BLaER1 (cell line): Measurements from ENCODE around the gene ODAD4.
"Not testable (repeated sequence)": the region's sequence is repeated elsewhere in the genome, so short reads cannot be mapped to it uniquely, and the experiment has no call there.

Source experiments
- H3K27ac ChIP-seq: shearing (Covaris generic); formaldehyde crosslinking; 2 replicates; pipeline ENCODE4 v1.8.1; 2022
- H3K27me3 ChIP-seq: shearing (Covaris generic); formaldehyde crosslinking; 2 replicates; pipeline ENCODE4 v1.8.1; 2022
- H3K36me3 ChIP-seq: shearing (Covaris generic); formaldehyde crosslinking; 2 replicates; pipeline ENCODE4 v1.8.1; 2022
- H3K4me1 ChIP-seq: shearing (Covaris generic); formaldehyde crosslinking; 2 replicates; pipeline ENCODE4 v1.8.1; 2022
- H3K4me2 ChIP-seq: shearing (Covaris generic); formaldehyde crosslinking; 2 replicates; pipeline ENCODE4 v1.8.1; 2022
- H3K4me3 ChIP-seq: shearing (Covaris generic); formaldehyde crosslinking; 2 replicates; pipeline ENCODE4 v1.8.1; 2022
- H3K9ac ChIP-seq: shearing (Covaris generic); formaldehyde crosslinking; 2 replicates; pipeline ENCODE4 v1.8.1; 2022
- H3K9me3 ChIP-seq: shearing (Covaris generic); formaldehyde crosslinking; 2 replicates; pipeline ENCODE4 v1.8.1; 2022
- H4K20me1 ChIP-seq: shearing (Covaris generic); formaldehyde crosslinking; 2 replicates; pipeline ENCODE4 v1.8.1; 2022
- Cebpa-rat ChIP-seq: shearing (Covaris generic); IDR thresholded peaks from 2 replicates; pipeline ENCODE4 v1.8.1; 2022

The ODAD4 gene

GRCh38 chr17:42005166-42005565 is 74.7 kb downstream of the ODAD4 start:
- peaks cover 100% of the 10 kb centered on the region for H4K20me1 ChIP-seq

DNA sequence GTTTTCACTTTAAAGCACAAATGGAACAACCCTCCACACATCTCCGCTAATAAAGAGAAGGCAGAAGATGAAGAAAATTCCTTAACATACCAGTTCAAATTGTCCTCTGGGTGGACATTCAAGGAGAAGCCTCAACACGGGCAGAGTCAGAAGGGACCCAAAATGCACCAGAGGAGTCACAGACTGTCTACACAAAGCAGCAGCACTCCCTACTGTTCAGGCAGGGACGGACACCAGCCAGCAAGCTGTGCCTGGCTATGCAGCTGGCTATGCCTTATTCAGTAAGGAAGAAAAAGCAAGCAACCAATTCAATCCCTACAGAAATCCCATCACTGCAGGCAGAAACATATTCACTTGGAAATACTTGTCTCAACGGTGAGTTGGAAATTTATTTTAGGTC is 78.8 kb downstream of the ODAD4 start:
- peaks cover 100% of the 10 kb centered on the region for H4K20me1 ChIP-seq
- H3K9me3 ChIP-seq = no peaks in the 10 kb centered on the region
- H3K27me3 ChIP-seq = no peaks in the 10 kb centered on the region
- no peak overlapping the region for H3K9ac ChIP-seq
- no peak for TF ChIP-seq Cebpa-rat
- no peaks in the 10 kb centered on the region for H3K4me1 ChIP-seq
- no peak overlapping the region for H3K4me3 ChIP-seq
- no peak overlapping the region for H3K27ac ChIP-seq
- no peak overlapping the region for H3K4me2 ChIP-seq
- H3K36me3 ChIP-seq = peaks cover 74% of the 10 kb centered on the region

More at GRCh38 chr17:42005166-42005565, 74.7 kb downstream of the ODAD4 start:
- no peaks in the 10 kb centered on the region for H3K9me3 ChIP-seq
- no peak for TF ChIP-seq Cebpa-rat
- H3K27me3 ChIP-seq = no peaks in the 10 kb centered on the region
- H3K36me3 ChIP-seq = peaks cover 79% of the 10 kb centered on the region
- no peak overlapping the region for H3K4me2 ChIP-seq
- H3K4me1 ChIP-seq = no peaks in the 10 kb centered on the region
- no peak overlapping the region for H3K4me3 ChIP-seq
- H3K9ac ChIP-seq = no peak overlapping the region
- no peak overlapping the region for H3K27ac ChIP-seq

GRCh38 chr17:42010266-42010680 is 79.9 kb downstream of the ODAD4 start:
- not testable (repeated sequence) for H3K27ac ChIP-seq, H3K27me3 ChIP-seq, H3K4me2 ChIP-seq, H3K9me3 ChIP-seq, H3K9ac ChIP-seq, H3K4me3 ChIP-seq, H3K4me1 ChIP-seq
- Histone ChIP-seq H3K36me3 (peaks cover 66% of the 10 kb centered on the region), H4K20me1 (peaks cover 100% of the 10 kb centered on the region)

- peaks cover 66% of the 10 kb centered on the region for H3K36me3 ChIP-seq
- H3K27me3 ChIP-seq = no peaks in the 10 kb centered on the region
- TF ChIP-seq Cebpa-rat = no peak
- H3K9ac ChIP-seq = no peak overlapping the region
- H3K9me3 ChIP-seq = no peaks in the 10 kb centered on the region
- H3K27ac ChIP-seq = no peak overlapping the region
- no peak overlapping the region for H3K4me2 ChIP-seq
- H3K4me3 ChIP-seq = no peak overlapping the region
- peaks cover 15% of the 10 kb centered on the region for H3K4me1 ChIP-seq
- H4K20me1 ChIP-seq = peaks cover 94% of the 10 kb centered on the region
Observed at GRCh38 chr17:42010898-42011516, 80.6 kb downstream of the ODAD4 start.

DNA sequence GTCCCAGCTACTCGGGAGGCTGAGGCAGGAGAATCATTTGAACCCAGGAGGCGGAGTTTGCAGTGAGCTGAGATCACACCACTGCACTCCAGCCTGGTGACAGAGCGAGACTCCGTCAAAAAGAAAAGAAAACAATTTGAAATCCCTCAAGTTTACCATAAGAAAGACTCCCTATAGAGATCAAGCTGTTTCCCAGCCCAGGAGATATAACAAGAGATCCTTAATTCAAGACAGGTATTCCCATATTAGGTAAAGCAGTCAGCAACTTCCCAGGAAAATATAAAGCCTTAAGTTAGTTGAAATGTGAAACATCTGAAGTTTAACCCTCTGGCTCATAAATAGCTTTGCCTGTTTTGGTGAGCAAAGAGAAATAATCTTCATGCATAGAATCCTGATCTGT is 81.9 kb downstream of the ODAD4 start:
- not testable (repeated sequence) for H3K4me2 ChIP-seq, H3K27ac ChIP-seq, H3K9ac ChIP-seq, H3K9me3 ChIP-seq, H3K27me3 ChIP-seq, H3K4me3 ChIP-seq
- Histone ChIP-seq H4K20me1 (peaks cover 80% of the 10 kb centered on the region), H3K36me3 (peaks cover 59% of the 10 kb centered on the region), H3K4me1 (peaks cover 20% of the 10 kb centered on the region)

DNA sequence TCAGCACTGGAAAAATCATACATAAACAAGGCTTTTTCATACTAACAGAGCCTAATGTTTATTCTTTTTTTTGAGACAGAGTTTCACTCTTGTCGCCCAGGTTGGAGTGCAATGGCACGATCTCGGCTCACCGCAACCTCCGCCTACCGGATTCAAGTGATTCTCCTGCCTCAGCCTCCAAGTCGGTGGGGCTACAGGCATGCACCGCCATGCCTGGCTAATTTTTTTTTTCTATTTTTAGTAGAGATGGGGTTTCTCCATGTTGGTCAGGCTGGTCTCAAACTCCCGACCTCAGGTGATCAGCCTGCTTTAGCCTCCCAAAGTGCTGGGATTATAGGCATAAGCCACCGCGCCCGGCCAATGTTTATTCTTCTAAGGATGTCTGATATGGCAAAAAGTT is 83.3 kb downstream of the ODAD4 start:
- not testable (repeated sequence) for H3K4me3 ChIP-seq, H3K9ac ChIP-seq, H3K27me3 ChIP-seq, H3K27ac ChIP-seq, H3K4me2 ChIP-seq, H3K9me3 ChIP-seq
- H4K20me1 ChIP-seq = peaks cover 67% of the 10 kb centered on the region
- peaks cover 30% of the 10 kb centered on the region for H3K4me1 ChIP-seq
- peaks cover 46% of the 10 kb centered on the region for H3K36me3 ChIP-seq
